SK-N-SH (cell line): ENCODE data around the gene UBA1. TPM values are rescaled to one million over a fixed set of nuclear protein-coding genes. Genes with fewer than 3 reads are reported as not detected.

Experiments used
- CTCF ChIA-PET: fragments of 300-600, 350-600 bp; formaldehyde crosslinking; extraction: SDS; loops from one replicate; lab custom pipeline; 2021; lab: Yijun Ruan, JAX
- POLR2A ChIA-PET: fragments of 350-600 bp; sonication (Branson Sonifier 250); formaldehyde crosslinking; extraction: SDS; loops from one replicate; lab custom pipeline; 2020; ENCODE audit warnings: antibody characterized with exemption, inconsistent platforms; lab: Yijun Ruan, JAX
- DNase-seq: peaks from one replicate; pipeline ENCODE4 v3.0.0; 2012
- H2AFZ ChIP-seq: fragments of 200-600 bp; sonication (generic); 2 replicates; pipeline ENCODE4 v1.8.1; 2016; ENCODE audit warnings: antibody characterized with exemption, mild to moderate bottlenecking, low read depth
- H3F3A ChIP-seq: fragments of 200-600 bp; sonication (generic); replicated peaks from 2 replicates; pipeline ENCODE3; 2016; ENCODE audit warnings: antibody characterized with exemption, mild to moderate bottlenecking; ENCODE audit not compliant: insufficient read depth
- H3K27ac ChIP-seq, 2 experiments: fragments of 200-500 bp in 1 of 2; fragments of 200-600 bp in 1 of 2; sonication (Bioruptor generic) in 1 of 2; sonication (generic), shearing (Covaris generic) in 1 of 2; 2 replicates each; pipeline versions ENCODE4 v1.5.1 to v1.6.1; 2014 to 2016; ENCODE audit warnings: low read depth in 2 of 2, inconsistent platforms in 1 of 2, low read length in 1 of 2, mild to moderate bottlenecking in 1 of 2, mixed read lengths in 1 of 2
- H3K27me3 ChIP-seq: fragments of 200-600 bp; sonication (generic), shearing (Covaris generic); 2 replicates; pipeline ENCODE4 v1.6.1; 2016; ENCODE audit warnings: mixed run types; ENCODE audit not compliant: insufficient read depth
- H3K36me3 ChIP-seq, 2 experiments: fragments of 200-500 bp in 1 of 2; fragments of 200-600 bp in 1 of 2; sonication (Bioruptor generic) in 1 of 2; sonication (generic) in 1 of 2; replicated peaks in 1 of 2; 2 replicates each; pipeline versions ENCODE3 to v1.5.1; 2014 to 2016; ENCODE audit warnings: low read length in 1 of 2, mild to moderate bottlenecking in 1 of 2; ENCODE audit not compliant: insufficient read depth in 2 of 2, control insufficient read depth in 1 of 2
- H3K4me1 ChIP-seq, 2 experiments: fragments of 200-500 bp in 1 of 2; fragments of 200-600 bp in 1 of 2; sonication (Bioruptor generic) in 1 of 2; sonication (generic), shearing (Covaris generic) in 1 of 2; 2 replicates each; pipeline versions ENCODE4 v1.5.1 to v1.6.1; 2014 to 2016; ENCODE audit warnings: low read depth in 1 of 2, low read length in 1 of 2, mixed run types in 1 of 2; ENCODE audit not compliant: insufficient read depth in 2 of 2, control insufficient read depth in 1 of 2
- H3K4me2 ChIP-seq: fragments of 200-600 bp; sonication (generic), shearing (Covaris generic); 2 replicates; pipeline ENCODE4 v1.6.1; 2017; ENCODE audit warnings: mixed run types
- H3K4me3 ChIP-seq, 2 experiments: fragments of 200-500 bp in 1 of 2; fragments of 200-600 bp in 1 of 2; sonication (Bioruptor generic) in 1 of 2; sonication (generic), shearing (Covaris generic) in 1 of 2; 2 replicates each; pipeline versions ENCODE4 v1.5.1 to v1.8.1; 2014 to 2016; ENCODE audit warnings: low read depth in 2 of 2, inconsistent platforms in 1 of 2, low read length in 1 of 2, mild to moderate bottlenecking in 1 of 2, mixed read lengths in 1 of 2, moderate library complexity in 1 of 2
- H3K79me2 ChIP-seq: fragments of 200-600 bp; sonication (generic); 2 replicates; pipeline ENCODE4 v1.8.1; 2017; ENCODE audit warnings: mild to moderate bottlenecking; ENCODE audit not compliant: insufficient read depth
- H3K9ac ChIP-seq: fragments of 200-600 bp; sonication (generic); 2 replicates; pipeline ENCODE4 v1.6.1; 2017; ENCODE audit warnings: mixed run types
- H3K9me2 ChIP-seq: fragments of 200-600 bp; sonication (generic); 2 replicates; pipeline ENCODE4 v1.6.1; 2017; ENCODE audit warnings: mixed run types
- H3K9me3 ChIP-seq: fragments of 200-600 bp; sonication (generic); 2 replicates; pipeline ENCODE4 v1.6.1; 2017; ENCODE audit warnings: mixed run types, mild to moderate bottlenecking, moderate library complexity
- H4K20me1 ChIP-seq: fragments of 200-600 bp; sonication (generic); 2 replicates; pipeline ENCODE4 v1.6.1; 2017; ENCODE audit warnings: mild to moderate bottlenecking, mixed run types; ENCODE audit not compliant: insufficient read depth
- CHD2 ChIP-seq: fragments of 150-350 bp; IDR thresholded peaks from 2 replicates; pipeline ENCODE4 v1.6.1; 2018; ENCODE audit warnings: low read length; ENCODE audit not compliant: partially characterized antibody
- EP300 ChIP-seq, 2 experiments: IDR thresholded peaks; 2 replicates each; pipeline versions ENCODE4 v1.4.0 to v1.6.1; 2012; ENCODE audit warnings: borderline replicate concordance in 1 of 2, low read depth in 1 of 2, low read length in 1 of 2
- FOSL2 ChIP-seq: IDR thresholded peaks from 2 replicates; pipeline ENCODE4 v1.4.0; 2012; ENCODE audit warnings: low read depth, mild to moderate bottlenecking, moderate library complexity, borderline replicate concordance
- FOXJ3 ChIP-seq: sonication (generic); formaldehyde crosslinking; IDR thresholded peaks from 2 replicates; pipeline ENCODE4 v1.5.1; 2020; ENCODE audit warnings: mild to moderate bottlenecking, missing genetic modification reagents
- FOXM1 ChIP-seq: IDR thresholded peaks from 2 replicates; pipeline ENCODE4 v1.4.0; 2012; ENCODE audit warnings: low read depth, mild to moderate bottlenecking
- JUND ChIP-seq: IDR thresholded peaks from 2 replicates; pipeline ENCODE4 v1.4.0; 2012
- MEF2A ChIP-seq: IDR thresholded peaks from 2 replicates; pipeline ENCODE4 v1.4.0; 2012; ENCODE audit warnings: low read depth, borderline replicate concordance
- MXI1 ChIP-seq: IDR thresholded peaks from 2 replicates; pipeline ENCODE4 v1.6.1; 2012; ENCODE audit warnings: mild to moderate bottlenecking, low read depth, low read length, improper control_type of control experiment
- NFIC ChIP-seq: IDR thresholded peaks from 2 replicates; pipeline ENCODE4 v1.4.0; 2012; ENCODE audit warnings: borderline replicate concordance
- RXRA ChIP-seq: IDR thresholded peaks from 2 replicates; pipeline ENCODE4 v1.4.0; 2012; ENCODE audit warnings: low read depth, mild to moderate bottlenecking, borderline replicate concordance
- SMC3 ChIP-seq: IDR thresholded peaks from 2 replicates; pipeline ENCODE4 v1.6.1; 2012; ENCODE audit warnings: low read depth, low read length, improper control_type of control experiment
- TCF12 ChIP-seq: IDR thresholded peaks from 2 replicates; pipeline ENCODE4 v1.4.0; 2012
- TEAD4 ChIP-seq: IDR thresholded peaks from 2 replicates; pipeline ENCODE4 v1.4.0; 2012; ENCODE audit warnings: mild to moderate bottlenecking, borderline replicate concordance; ENCODE audit not compliant: insufficient read depth
- YY1 ChIP-seq: IDR thresholded peaks from 2 replicates; pipeline ENCODE4 v1.4.0; 2012; ENCODE audit warnings: low read depth, mild to moderate bottlenecking
- WGBS: methylation state at CpG from one replicate; pipeline ENCODE4 v1.1.6; 2017; ENCODE audit warnings: low lambda C conversion rate; 5-methylcytosine and 5-hydroxymethylcytosine counted together
- polyA plus RNA-seq, 3 experiments: library from polyadenylated mRNA; depleted of rRNA; stranded (reverse); fragments of >200 nt; gene quantifications; 2 replicates each; pipeline ENCODE4 v1.2.3, GENCODE V29; 2012
- TF ChIP-seq, protein P1 (sequence below): fragments of 200-600 bp; sonication (generic); IDR thresholded peaks from 2 replicates; pipeline ENCODE4 v1.6.1; 2017; ENCODE audit warnings: antibody characterized with exemption, mild to moderate bottlenecking, moderate library complexity
- TF ChIP-seq, protein P2 (sequence below): fragments of 150-350 bp; IDR thresholded peaks from 2 replicates; pipeline ENCODE4 v1.6.1; 2016; ENCODE audit warnings: mild to moderate bottlenecking, low read depth, low read length

UBA1 gene
- polyA plus RNA-seq, 1 of the 3 experiments (the other 2 are of a cell fraction), result 283 TPM

DNA sequence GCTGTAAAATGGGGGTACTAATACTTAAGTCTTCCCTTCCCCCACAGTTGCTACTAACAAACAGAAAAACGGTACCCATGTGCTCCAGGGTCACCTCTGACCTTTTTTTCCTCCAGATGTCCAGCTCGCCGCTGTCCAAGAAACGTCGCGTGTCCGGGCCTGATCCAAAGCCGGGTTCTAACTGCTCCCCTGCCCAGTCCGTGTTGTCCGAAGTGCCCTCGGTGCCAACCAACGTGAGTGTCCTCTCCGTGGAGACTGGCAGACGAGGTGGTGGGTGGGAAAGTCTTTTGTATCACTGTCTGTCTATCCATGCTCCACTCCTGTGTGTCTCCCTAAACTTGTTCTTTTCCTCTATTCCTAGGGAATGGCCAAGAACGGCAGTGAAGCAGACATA is 5.1 kb downstream of the UBA1 start:
- no peaks in the 10 kb centered on the region for H3K9me2 ChIP-seq
- H3K27me3 ChIP-seq, result no peaks in the 10 kb centered on the region
- peaks cover 54% of the 10 kb centered on the region for H4K20me1 ChIP-seq
- no peak overlapping the region for H3K4me2 ChIP-seq
- CTCF ChIA-PET, result interaction anchor here (1.3 kb wide), 1 partner anchor 185 kb away, joined by 3 read pairs; no protein-coding TSS in a partner anchor
- H2AFZ ChIP-seq, result no peak overlapping the region
- H3K27ac ChIP-seq, result no peak overlapping the region
- DNase-seq, result no peak
- TF ChIP-seq, protein P1, sequence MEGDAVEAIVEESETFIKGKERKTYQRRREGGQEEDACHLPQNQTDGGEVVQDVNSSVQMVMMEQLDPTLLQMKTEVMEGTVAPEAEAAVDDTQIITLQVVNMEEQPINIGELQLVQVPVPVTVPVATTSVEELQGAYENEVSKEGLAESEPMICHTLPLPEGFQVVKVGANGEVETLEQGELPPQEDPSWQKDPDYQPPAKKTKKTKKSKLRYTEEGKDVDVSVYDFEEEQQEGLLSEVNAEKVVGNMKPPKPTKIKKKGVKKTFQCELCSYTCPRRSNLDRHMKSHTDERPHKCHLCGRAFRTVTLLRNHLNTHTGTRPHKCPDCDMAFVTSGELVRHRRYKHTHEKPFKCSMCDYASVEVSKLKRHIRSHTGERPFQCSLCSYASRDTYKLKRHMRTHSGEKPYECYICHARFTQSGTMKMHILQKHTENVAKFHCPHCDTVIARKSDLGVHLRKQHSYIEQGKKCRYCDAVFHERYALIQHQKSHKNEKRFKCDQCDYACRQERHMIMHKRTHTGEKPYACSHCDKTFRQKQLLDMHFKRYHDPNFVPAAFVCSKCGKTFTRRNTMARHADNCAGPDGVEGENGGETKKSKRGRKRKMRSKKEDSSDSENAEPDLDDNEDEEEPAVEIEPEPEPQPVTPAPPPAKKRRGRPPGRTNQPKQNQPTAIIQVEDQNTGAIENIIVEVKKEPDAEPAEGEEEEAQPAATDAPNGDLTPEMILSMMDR, result no peak
- TF ChIP-seq FOXM1 (no peak), FOXJ3 (CRISPR knock-in tag) (no peak), RXRA (no peak), YY1 (no peak), MEF2A (no peak)
- H3K9me3 ChIP-seq, result no peaks in the 10 kb centered on the region
- 91% methylated on average over 15 of the region's 15 CpGs for WGBS
- POLR2A ChIA-PET, result no interaction called here
- peaks cover 53% of the 10 kb centered on the region for H3K79me2 ChIP-seq
- no peak overlapping the region for H3K4me3 ChIP-seq
- H3F3A ChIP-seq, result no peaks in the 10 kb centered on the region
- peaks cover 68 to 70% of the 10 kb centered on the region in 2 experiments for H3K36me3 ChIP-seq
- H3K4me1 ChIP-seq, result peaks cover 16 to 33% of the 10 kb centered on the region in 2 experiments
- no peak overlapping the region for H3K9ac ChIP-seq

DNA sequence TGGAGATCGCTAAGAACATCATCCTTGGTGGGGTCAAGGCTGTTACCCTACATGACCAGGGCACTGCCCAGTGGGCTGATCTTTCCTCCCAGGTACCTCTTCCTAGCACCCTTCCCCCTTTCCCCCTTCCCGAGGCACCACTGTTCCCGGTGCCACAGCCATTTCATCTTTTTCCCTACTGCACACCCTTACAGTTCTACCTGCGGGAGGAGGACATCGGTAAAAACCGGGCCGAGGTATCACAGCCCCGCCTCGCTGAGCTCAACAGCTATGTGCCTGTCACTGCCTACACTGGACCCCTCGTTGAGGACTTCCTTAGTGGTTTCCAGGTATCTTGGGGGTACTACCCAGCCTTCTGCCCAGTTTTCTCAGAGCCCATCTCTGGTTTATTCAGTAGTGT is 5.7 kb downstream of the UBA1 start:
- Histone ChIP-seq H3K9ac (no peak overlapping the region), H3K79me2 (peaks cover 47% of the 10 kb centered on the region), H3K27me3 (no peaks in the 10 kb centered on the region), H3K9me2 (no peaks in the 10 kb centered on the region), H3K27ac (no peak overlapping the region), H3K4me1 (peaks cover 16 to 33% of the 10 kb centered on the region in 2 experiments), H3K4me3 (no peak overlapping the region), H2AFZ (no peak overlapping the region), H3K4me2 (no peak overlapping the region), H3F3A (peaks cover 1% of the 10 kb centered on the region), H3K9me3 (no peaks in the 10 kb centered on the region), H4K20me1 (peaks cover 54% of the 10 kb centered on the region)
- ChIA-PET CTCF (interaction anchor here (1.3 kb wide), 1 partner anchor 185 kb away, joined by 3 read pairs; no protein-coding TSS in a partner anchor), POLR2A (no interaction called here)
- no peak for DNase-seq
- WGBS, result 89% methylated on average over 10 of the region's 10 CpGs
- no peak for TF ChIP-seq MXI1
- no peak for TF ChIP-seq JUND
- no peak for TF ChIP-seq NFIC
- TF ChIP-seq TCF12, result no peak
- TF ChIP-seq EP300 (IDR thresholded peaks at IDR 0.05; ENCODE audit: borderline replicate concordance in 1 of 2, low read depth in 1 of 2, low read length in 1 of 2), result no peak
- no peak for TF ChIP-seq FOSL2
- TF ChIP-seq, protein P2, sequence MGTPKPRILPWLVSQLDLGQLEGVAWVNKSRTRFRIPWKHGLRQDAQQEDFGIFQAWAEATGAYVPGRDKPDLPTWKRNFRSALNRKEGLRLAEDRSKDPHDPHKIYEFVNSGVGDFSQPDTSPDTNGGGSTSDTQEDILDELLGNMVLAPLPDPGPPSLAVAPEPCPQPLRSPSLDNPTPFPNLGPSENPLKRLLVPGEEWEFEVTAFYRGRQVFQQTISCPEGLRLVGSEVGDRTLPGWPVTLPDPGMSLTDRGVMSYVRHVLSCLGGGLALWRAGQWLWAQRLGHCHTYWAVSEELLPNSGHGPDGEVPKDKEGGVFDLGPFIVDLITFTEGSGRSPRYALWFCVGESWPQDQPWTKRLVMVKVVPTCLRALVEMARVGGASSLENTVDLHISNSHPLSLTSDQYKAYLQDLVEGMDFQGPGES, result no peak
- TF ChIP-seq TEAD4, result no peak
- no peak for TF ChIP-seq CHD2
- no peak for TF ChIP-seq SMC3
- TF ChIP-seq, all 33 proteins: peak for 0
- peaks cover 72 to 75% of the 10 kb centered on the region in 2 experiments for H3K36me3 ChIP-seq
